ENCODE results near the gene ZNF787.
"Not testable (repeated sequence)": the region's sequence is repeated elsewhere in the genome, so short reads cannot be mapped to it uniquely, and the experiment has no call there.

Gene ZNF787

GRCh38 chr19:56113074-56113632 lies 7.9 kb downstream of the ZNF787 start:
- H3K4me1 ChIP-seq (ENCODE audit: insufficient read depth, low read length) = peaks cover 27% of the 10 kb centered on the region

GRCh38 chr19:56112313-56112709 lies 8.8 kb downstream of the ZNF787 start:
- no peak overlapping the region for H2AFZ ChIP-seq (ENCODE audit: low read depth, low read length)
- no peak overlapping the region for H3K4me3 ChIP-seq (ENCODE audit: low read length)
- H3K4me1 ChIP-seq (ENCODE audit: insufficient read depth, low read length) = peaks cover 27% of the 10 kb centered on the region
- no peaks in the 10 kb centered on the region for H3K9me3 ChIP-seq (ENCODE audit: low read length)
- peaks cover 5% of the 10 kb centered on the region for H3K36me3 ChIP-seq (ENCODE audit: insufficient read depth, low read length)
- H3K27me3 ChIP-seq (ENCODE audit: insufficient read depth, low read length) = no peaks in the 10 kb centered on the region

More at GRCh38 chr19:56113074-56113632, 7.9 kb downstream of the ZNF787 start:
- Histone ChIP-seq H3K27me3 (ENCODE audit: insufficient read depth, low read length) (no peaks in the 10 kb centered on the region), H2AFZ (ENCODE audit: low read depth, low read length) (no peak overlapping the region), H3K36me3 (ENCODE audit: insufficient read depth, low read length) (peaks cover 3% of the 10 kb centered on the region), H3K9me3 (ENCODE audit: low read length) (no peaks in the 10 kb centered on the region), H3K4me3 (ENCODE audit: low read length) (no peak overlapping the region)

- peaks cover 27% of the 10 kb centered on the region for H3K4me1 ChIP-seq (ENCODE audit: insufficient read depth, low read length)
- no peak overlapping the region for H3K4me3 ChIP-seq (ENCODE audit: low read length)
- H3K27me3 ChIP-seq (ENCODE audit: insufficient read depth, low read length) = no peaks in the 10 kb centered on the region
- peaks cover 10% of the 10 kb centered on the region for H3K36me3 ChIP-seq (ENCODE audit: insufficient read depth, low read length)
- no peak overlapping the region for H2AFZ ChIP-seq (ENCODE audit: low read depth, low read length)
- H3K9me3 ChIP-seq (ENCODE audit: low read length) = peaks cover 1% of the 10 kb centered on the region
Observed at GRCh38 chr19:56111601-56112312, 9.3 kb downstream of the ZNF787 start.

- peaks cover 27% of the 10 kb centered on the region for H3K4me1 ChIP-seq (ENCODE audit: insufficient read depth, low read length)
- peaks cover 7% of the 10 kb centered on the region for H3K9me3 ChIP-seq (ENCODE audit: low read length)
- H3K36me3 ChIP-seq (ENCODE audit: insufficient read depth, low read length) = peaks cover 15% of the 10 kb centered on the region
- H3K27me3 ChIP-seq (ENCODE audit: insufficient read depth, low read length) = no peaks in the 10 kb centered on the region
- H2AFZ ChIP-seq (ENCODE audit: low read depth, low read length) = no peak overlapping the region
- H3K4me3 ChIP-seq (ENCODE audit: low read length) = no peak overlapping the region
Observed at GRCh38 chr19:56110515-56111448, 10.3 kb downstream of the ZNF787 start.

- no peak overlapping the region for H3K4me3 ChIP-seq (ENCODE audit: low read length)
- no peak overlapping the region for H2AFZ ChIP-seq (ENCODE audit: low read depth, low read length)
- H3K36me3 ChIP-seq (ENCODE audit: insufficient read depth, low read length) = peaks cover 12% of the 10 kb centered on the region
- H3K4me1 ChIP-seq (ENCODE audit: insufficient read depth, low read length) = peaks cover 27% of the 10 kb centered on the region
- H3K9me3 ChIP-seq (ENCODE audit: low read length) = peaks cover 14% of the 10 kb centered on the region
- no peaks in the 10 kb centered on the region for H3K27me3 ChIP-seq (ENCODE audit: insufficient read depth, low read length)
Observed at GRCh38 chr19:56109226-56109625, 11.9 kb downstream of the ZNF787 start.

GRCh38 chr19:56108447-56109195 lies 12.5 kb downstream of the ZNF787 start:
- H3K4me1 ChIP-seq (ENCODE audit: insufficient read depth, low read length) = peaks cover 27% of the 10 kb centered on the region
- H3K36me3 ChIP-seq (ENCODE audit: insufficient read depth, low read length) = peaks cover 12% of the 10 kb centered on the region
- H3K4me3 ChIP-seq (ENCODE audit: low read length) = no peak overlapping the region
- no peak overlapping the region for H2AFZ ChIP-seq (ENCODE audit: low read depth, low read length)
- no peaks in the 10 kb centered on the region for H3K27me3 ChIP-seq (ENCODE audit: insufficient read depth, low read length)
- peaks cover 14% of the 10 kb centered on the region for H3K9me3 ChIP-seq (ENCODE audit: low read length)

GRCh38 chr19:56107626-56108351 lies 13.3 kb downstream of the ZNF787 start:
- no peak overlapping the region for H3K4me3 ChIP-seq (ENCODE audit: low read length)
- peaks cover 25% of the 10 kb centered on the region for H3K4me1 ChIP-seq (ENCODE audit: insufficient read depth, low read length)
- H2AFZ ChIP-seq (ENCODE audit: low read depth, low read length) = no peak overlapping the region
- H3K36me3 ChIP-seq (ENCODE audit: insufficient read depth, low read length) = peaks cover 18% of the 10 kb centered on the region
- peaks cover 20% of the 10 kb centered on the region for H3K9me3 ChIP-seq (ENCODE audit: low read length)
- H3K27me3 ChIP-seq (ENCODE audit: insufficient read depth, low read length) = no peaks in the 10 kb centered on the region

GRCh38 chr19:56106993-56107392 lies 14.1 kb downstream of the ZNF787 start:
- Histone ChIP-seq H3K36me3 (ENCODE audit: insufficient read depth, low read length) (peaks cover 26% of the 10 kb centered on the region), H3K9me3 (ENCODE audit: low read length) (peaks cover 22% of the 10 kb centered on the region), H3K4me3 (ENCODE audit: low read length) (no peak overlapping the region), H2AFZ (ENCODE audit: low read depth, low read length) (no peak overlapping the region), H3K27me3 (ENCODE audit: insufficient read depth, low read length) (no peaks in the 10 kb centered on the region), H3K4me1 (ENCODE audit: insufficient read depth, low read length) (peaks cover 18% of the 10 kb centered on the region)

- peaks cover 13% of the 10 kb centered on the region for H3K4me1 ChIP-seq (ENCODE audit: insufficient read depth, low read length)
- no peaks in the 10 kb centered on the region for H3K27me3 ChIP-seq (ENCODE audit: insufficient read depth, low read length)
- H2AFZ ChIP-seq (ENCODE audit: low read depth, low read length) = no peak overlapping the region
- H3K4me3 ChIP-seq (ENCODE audit: low read length) = no peak overlapping the region
- H3K36me3 ChIP-seq (ENCODE audit: insufficient read depth, low read length) = peaks cover 32% of the 10 kb centered on the region
- H3K9me3 ChIP-seq (ENCODE audit: low read length) = peaks cover 27% of the 10 kb centered on the region
Observed at GRCh38 chr19:56106397-56106849, 14.7 kb downstream of the ZNF787 start.

GRCh38 chr19:56105831-56106396 lies 15.2 kb downstream of the ZNF787 start:
- H3K4me3 ChIP-seq (ENCODE audit: low read length); H2AFZ ChIP-seq (ENCODE audit: low read depth, low read length); H3K4me1 ChIP-seq (ENCODE audit: insufficient read depth, low read length); H3K27me3 ChIP-seq (ENCODE audit: insufficient read depth, low read length): not testable (repeated sequence)
- peaks cover 31% of the 10 kb centered on the region for H3K9me3 ChIP-seq (ENCODE audit: low read length)
- peaks cover 37% of the 10 kb centered on the region for H3K36me3 ChIP-seq (ENCODE audit: insufficient read depth, low read length)

- Histone ChIP-seq H3K27me3 (ENCODE audit: insufficient read depth, low read length) (no peaks in the 10 kb centered on the region), H3K9me3 (ENCODE audit: low read length) (peaks cover 37% of the 10 kb centered on the region), H3K36me3 (ENCODE audit: insufficient read depth, low read length) (peaks cover 44% of the 10 kb centered on the region), H2AFZ (ENCODE audit: low read depth, low read length) (no peak overlapping the region), H3K4me3 (ENCODE audit: low read length) (no peak overlapping the region), H3K4me1 (ENCODE audit: insufficient read depth, low read length) (peaks cover under 1% of the 10 kb centered on the region)
Observed at GRCh38 chr19:56105090-56105701, 15.9 kb downstream of the ZNF787 start.
